GM10266 (cell line): Measurements from ENCODE around the gene KRT37.
"Not testable (repeated sequence)": the region's sequence is repeated elsewhere in the genome, so short reads cannot be mapped to it uniquely, and the experiment has no call there.

Experiments
- DNase-seq: peaks from one replicate; pipeline ENCODE4 v3.0.0; 2012; ENCODE audit errors: extremely low spot score
- CTCF ChIP-seq: IDR thresholded peaks from 2 replicates; pipeline ENCODE4 v1.5.1; 2012; ENCODE audit warnings: mild to moderate bottlenecking, low read depth; ENCODE audit not compliant: control insufficient read depth, insufficient read depth; ENCODE audit errors: missing control alignments

Gene KRT37

GRCh38 chr17:41396996-41397660, 27.3 kb downstream of the KRT37 start, which contains the start of gene KRT31:
Gene KRT31 (minus strand): TSS chr17:41397608. CDS start chr17:41397539, 69 bp downstream.
- DNase-seq, result no peak

GRCh38 chr17:41396340-41396739, 28.0 kb downstream of the KRT37 start:
- no peak for TF ChIP-seq CTCF
- no peak for DNase-seq

More at GRCh38 chr17:41396996-41397660, 27.3 kb downstream of the KRT37 start, which contains the start of gene KRT31:
- TF ChIP-seq CTCF, result no peak

- no peak for DNase-seq
- TF ChIP-seq CTCF, result no peak
These were observed 28.8 kb downstream of the KRT37 start for GRCh38 chr17:41395611-41396010.

GRCh38 chr17:41395044-41395443, 29.3 kb downstream of the KRT37 start:
- not testable (repeated sequence) for DNase-seq

- no peak for DNase-seq
- no peak for TF ChIP-seq CTCF
These were observed 30.0 kb downstream of the KRT37 start for GRCh38 chr17:41394254-41394996.

- DNase-seq, result no peak
- no peak for TF ChIP-seq CTCF
These were observed 30.6 kb downstream of the KRT37 start for GRCh38 chr17:41393826-41394225.

- no peak for DNase-seq
- no peak for TF ChIP-seq CTCF
These were observed 31.1 kb downstream of the KRT37 start for GRCh38 chr17:41393294-41393693.
